GM12872 (cell line): ENCODE results near the gene HOXB3.

Source experiments
- TF ChIP-seq, protein P1 (sequence below): IDR thresholded peaks from 3 replicates; pipeline ENCODE4 v1.5.1; 2011; ENCODE audit warnings: low read depth, mild to moderate bottlenecking, low read length, moderate library complexity; ENCODE audit not compliant: insufficient read depth

HOXB3 gene

DNA sequence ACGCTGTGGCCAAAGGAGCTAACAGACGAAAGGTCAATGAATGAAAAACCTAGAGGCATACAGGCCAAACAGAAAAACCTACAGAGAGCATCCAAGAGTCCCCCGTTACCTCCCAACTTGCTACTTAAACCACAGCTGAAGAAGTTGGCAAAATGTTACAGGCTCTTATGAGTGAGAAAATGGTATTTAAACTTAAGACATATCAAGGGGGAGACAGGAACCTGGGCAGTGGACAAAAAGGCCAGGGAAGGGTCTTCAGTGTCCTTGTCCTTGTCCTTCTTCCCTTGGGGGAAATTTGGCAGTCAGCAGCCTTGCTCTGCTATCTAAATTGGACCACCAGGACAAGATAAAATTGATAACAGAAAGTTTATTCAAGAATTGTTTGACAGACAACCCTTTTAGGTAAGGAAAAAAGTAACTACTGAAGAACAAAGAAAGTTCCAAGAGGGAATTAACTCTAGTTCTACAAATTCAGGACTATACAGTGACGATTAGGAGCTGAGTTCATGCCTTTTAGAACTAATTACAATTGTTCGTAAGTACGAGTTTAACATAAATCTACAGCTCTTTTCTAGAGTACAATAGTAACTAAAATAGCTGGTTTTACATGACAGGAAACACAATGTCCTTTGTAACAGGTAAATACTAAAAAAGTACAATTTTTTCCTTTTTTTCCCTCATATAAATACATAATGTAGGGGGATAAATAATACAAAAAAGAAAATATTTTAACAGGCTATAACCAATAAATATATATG, 41.3 kb downstream of the HOXB3 start:
- TF ChIP-seq, protein P1, sequence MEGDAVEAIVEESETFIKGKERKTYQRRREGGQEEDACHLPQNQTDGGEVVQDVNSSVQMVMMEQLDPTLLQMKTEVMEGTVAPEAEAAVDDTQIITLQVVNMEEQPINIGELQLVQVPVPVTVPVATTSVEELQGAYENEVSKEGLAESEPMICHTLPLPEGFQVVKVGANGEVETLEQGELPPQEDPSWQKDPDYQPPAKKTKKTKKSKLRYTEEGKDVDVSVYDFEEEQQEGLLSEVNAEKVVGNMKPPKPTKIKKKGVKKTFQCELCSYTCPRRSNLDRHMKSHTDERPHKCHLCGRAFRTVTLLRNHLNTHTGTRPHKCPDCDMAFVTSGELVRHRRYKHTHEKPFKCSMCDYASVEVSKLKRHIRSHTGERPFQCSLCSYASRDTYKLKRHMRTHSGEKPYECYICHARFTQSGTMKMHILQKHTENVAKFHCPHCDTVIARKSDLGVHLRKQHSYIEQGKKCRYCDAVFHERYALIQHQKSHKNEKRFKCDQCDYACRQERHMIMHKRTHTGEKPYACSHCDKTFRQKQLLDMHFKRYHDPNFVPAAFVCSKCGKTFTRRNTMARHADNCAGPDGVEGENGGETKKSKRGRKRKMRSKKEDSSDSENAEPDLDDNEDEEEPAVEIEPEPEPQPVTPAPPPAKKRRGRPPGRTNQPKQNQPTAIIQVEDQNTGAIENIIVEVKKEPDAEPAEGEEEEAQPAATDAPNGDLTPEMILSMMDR = no peak

DNA sequence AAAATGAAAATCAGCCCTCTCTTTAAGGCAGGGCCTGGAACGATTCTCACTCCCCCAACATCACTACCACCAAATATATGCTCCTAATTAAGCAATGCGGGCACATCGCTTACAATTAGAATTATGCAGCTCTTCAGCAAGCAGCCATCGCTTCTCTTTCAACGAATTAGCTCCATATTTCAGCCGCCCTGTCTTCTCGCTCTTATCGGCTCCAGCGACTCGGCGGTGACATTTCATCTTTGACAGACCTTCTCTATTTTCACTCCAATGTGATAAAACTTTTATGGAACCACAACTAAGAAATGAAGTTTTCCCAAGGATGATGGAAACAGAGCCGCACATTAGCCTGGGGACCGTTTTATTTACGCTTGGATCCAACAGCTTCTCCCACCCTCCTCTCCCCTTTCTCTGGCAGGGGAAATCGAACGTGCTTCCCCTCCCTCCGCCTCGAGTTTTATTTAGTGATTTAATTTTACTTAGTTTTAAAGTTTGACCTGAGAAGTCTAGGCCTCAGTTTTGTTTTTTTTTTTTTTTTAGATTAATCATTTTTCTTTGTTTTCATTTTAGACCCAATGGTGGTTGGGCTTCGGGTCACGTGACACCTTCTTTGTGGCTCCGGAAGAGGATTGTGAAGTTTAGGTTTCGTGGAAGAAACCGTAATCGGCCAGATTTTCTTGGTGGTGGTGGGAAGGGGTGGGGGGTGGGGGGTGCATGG, 42.1 kb downstream of the HOXB3 start:
- TF ChIP-seq, protein P1 = no peak

DNA sequence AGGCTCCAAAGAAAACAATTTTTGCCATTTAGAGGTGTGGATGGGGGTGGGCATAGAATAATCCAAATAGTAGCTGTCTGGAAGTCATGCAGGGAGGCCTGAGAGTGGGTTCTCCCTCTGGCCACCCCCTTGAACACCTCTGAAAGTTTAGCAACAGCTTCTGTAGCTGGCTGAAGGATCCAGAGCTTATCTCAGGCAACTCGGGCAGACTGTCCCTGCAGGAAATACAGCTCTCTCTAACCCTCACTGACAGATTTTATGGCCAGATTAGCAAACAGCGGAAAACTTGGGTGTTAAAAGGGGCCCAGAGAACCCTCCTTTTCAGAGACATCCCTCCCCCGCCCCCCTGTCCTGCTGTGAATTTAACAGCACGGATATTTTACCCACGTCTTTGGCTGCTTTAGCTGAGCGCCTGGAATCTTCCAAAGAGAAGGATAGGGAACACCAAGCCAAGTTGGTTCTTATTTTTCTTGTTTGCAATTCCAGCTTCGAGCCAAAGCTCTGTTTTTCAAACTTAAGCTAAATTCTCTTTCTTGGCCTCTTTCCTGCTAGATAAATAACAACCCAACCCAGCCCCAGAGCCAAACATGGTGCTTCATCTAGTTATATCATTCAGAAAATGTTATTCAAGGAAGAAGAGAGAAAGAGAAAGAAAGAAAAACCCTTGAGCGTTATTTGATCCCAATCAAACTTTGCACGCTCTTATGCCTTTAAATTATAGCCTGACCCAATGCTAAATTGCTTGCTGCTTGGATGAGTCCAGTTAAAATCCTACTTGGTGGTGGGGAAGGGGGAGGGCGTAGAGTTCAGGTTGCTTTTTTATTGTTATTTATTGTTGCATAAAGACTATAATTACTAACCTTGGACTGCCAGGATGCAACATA, 42.9 kb downstream of the HOXB3 start:
- TF ChIP-seq, protein P1 = no peak

DNA sequence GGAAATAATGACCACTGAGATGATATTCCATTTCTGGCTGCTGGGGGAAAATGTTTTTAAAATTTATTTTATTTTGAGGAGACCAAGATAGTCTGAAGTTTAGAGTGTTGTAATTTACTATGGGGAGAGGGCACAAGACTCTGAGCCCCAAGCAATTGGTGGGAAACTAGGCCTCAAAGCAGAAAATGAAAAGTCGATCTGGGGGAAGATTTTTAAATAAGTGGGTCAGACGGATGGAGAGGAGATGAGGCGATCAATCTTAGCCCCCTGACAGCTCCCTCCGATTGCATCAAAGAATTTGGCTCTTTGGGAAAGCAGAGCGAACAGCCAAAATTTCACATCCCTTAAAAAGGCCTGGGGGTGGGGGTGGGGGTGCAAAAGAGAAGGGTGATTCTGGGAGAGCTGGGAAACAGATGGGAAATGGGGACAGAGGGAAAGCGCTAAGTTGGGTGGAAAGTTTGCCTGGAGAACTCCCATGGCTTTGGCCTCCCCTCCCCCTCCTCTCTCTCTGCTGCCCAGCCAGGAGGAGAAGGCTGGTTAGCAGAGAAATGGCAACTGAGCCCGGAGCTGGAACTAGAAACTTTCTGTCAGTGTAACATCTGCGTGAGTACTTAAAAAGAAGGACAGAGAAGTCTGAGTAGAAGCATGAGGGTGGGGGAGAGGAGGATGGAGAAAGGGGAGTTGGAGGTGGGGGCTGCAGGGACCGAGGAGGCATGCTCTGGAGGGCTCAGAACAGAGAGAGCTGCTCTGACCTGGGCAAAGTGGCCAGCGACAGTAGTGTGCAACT, 43.7 kb downstream of the HOXB3 start:
- TF ChIP-seq, protein P1 = no peak

DNA sequence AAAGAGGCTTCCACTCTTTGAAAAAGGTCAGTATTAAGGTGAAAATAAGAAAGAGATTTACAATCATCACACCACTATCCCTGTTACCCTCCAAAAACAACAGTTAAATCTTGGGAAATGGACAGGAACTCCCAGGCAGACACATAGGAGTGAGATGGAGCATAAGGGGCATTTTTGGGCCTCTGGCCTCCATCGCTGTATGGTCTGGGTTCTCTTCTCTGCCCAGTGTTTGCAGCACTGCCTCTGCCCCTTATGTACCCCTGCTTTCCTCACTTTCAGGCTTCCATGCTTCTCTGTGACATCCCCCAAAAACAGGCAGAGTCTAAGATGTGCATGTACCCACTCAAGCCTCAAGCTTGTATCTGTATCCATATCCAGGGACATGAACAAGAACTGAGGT, 44.5 kb downstream of the HOXB3 start:
- TF ChIP-seq, protein P1 = no peak

DNA sequence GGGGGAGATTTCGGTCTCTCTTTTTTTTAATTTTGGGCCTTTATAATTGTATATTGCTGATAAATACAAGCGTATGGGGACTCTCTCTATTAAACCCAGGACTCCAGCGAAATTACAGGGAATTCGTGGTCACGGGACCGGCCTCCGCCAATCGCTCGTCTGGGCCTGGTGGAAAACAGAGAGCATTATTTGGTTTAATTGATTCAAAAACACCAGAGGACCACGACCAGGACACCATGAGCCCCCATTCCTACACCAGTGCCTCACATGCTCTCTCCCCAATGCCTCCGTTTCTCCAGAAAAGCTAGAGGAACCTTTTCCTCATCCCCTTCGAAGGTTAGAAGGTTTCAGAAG, 45.0 kb downstream of the HOXB3 start, which contains the start of gene HOXB2:
Gene HOXB2 (minus strand): TSS at position 88 of the 354 bp plus-strand sequence. CDS start 198 bp downstream, outside the sequence.
- TF ChIP-seq, protein P1 = no peak
